Measurements from ENCODE around the gene MLYCD.

DNA sequence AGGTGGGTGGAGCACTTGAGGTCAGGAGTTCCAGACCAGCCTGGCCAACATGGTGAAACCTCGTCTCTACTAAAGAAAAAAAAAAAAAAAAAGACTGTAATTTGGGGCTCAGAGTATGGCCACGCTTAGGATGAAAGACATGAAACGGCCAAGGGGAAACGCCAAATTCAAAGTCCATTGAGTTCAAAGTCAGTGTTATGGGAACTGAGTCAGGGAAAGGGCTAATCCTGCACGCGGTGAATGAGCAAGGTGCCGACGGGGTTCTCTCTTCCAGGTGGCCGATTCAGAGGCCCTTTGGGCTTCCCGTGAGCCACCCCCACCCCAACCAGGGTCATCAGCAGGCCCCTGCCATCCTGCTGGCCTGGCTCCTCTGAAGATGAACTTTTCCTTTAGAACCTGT, 46.7 kb downstream of the MLYCD start:
- TF ChIP-seq POLR2A (IDR thresholded peaks at IDR 0.05) (no peak), CTCF (IDR thresholded peaks at IDR 0.05) (no peak)

Measured in uterus (tissue), 2 donors.